Measurements from ENCODE around the gene ADCK2.

DNA sequence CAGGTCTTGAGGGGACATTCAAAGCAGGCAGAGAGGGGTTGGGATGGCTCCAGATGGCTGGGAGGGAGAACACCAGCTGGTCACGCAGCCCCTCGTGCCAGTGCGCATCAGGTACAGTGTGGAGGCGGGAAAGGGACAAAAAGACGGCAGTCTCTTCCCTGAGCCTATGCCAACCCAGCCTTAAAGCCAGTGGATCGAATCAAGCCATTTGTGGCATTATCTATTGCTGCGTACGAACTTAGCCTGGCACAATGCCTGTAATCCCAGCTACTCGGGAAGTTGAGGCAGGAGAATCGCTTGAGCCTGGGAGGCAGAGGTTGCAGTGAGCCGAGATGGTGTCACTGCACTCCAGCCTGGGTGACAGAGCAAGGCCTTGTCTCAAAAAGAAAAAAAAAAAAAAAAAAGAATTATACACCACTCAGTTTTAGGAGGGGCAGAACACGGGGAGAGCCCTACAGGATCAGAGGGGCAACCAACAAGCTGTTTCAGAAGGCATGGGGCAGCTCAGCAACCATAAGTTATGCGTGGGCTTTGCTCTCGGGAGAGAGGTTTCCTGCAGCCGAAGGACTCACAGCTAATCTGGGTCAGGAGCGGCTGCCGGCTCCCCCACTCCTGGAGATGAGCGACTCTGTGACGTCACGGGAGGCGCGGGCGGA lies 23.4 kb downstream of the ADCK2 start:
- TF ChIP-seq, protein P1, sequence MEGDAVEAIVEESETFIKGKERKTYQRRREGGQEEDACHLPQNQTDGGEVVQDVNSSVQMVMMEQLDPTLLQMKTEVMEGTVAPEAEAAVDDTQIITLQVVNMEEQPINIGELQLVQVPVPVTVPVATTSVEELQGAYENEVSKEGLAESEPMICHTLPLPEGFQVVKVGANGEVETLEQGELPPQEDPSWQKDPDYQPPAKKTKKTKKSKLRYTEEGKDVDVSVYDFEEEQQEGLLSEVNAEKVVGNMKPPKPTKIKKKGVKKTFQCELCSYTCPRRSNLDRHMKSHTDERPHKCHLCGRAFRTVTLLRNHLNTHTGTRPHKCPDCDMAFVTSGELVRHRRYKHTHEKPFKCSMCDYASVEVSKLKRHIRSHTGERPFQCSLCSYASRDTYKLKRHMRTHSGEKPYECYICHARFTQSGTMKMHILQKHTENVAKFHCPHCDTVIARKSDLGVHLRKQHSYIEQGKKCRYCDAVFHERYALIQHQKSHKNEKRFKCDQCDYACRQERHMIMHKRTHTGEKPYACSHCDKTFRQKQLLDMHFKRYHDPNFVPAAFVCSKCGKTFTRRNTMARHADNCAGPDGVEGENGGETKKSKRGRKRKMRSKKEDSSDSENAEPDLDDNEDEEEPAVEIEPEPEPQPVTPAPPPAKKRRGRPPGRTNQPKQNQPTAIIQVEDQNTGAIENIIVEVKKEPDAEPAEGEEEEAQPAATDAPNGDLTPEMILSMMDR (IDR thresholded peaks at IDR 0.05; ENCODE audit: extremely low read depth in 1 of 2, insufficient read depth in 1 of 2, low read depth in 1 of 2, low read length in 2 of 2) = no peak
- TF ChIP-seq POLR2A (IDR thresholded peaks at IDR 0.05; ENCODE audit: low read depth, low read length) (no peak), FOS (IDR thresholded peaks at IDR 0.05; ENCODE audit: borderline replicate concordance, insufficient read depth, low read length) (no peak), EZH2 (IDR thresholded peaks at IDR 0.05; ENCODE audit: borderline replicate concordance, low read depth, low read length, severe bottlenecking) (no peak), POLR2AphosphoS5 (IDR thresholded peaks at IDR 0.05; ENCODE audit: insufficient read depth, low read depth, low read length) (no peak), MYC (IDR thresholded peaks at IDR 0.05; ENCODE audit: low read depth, low read length) (no peak), JUN (IDR thresholded peaks at IDR 0.05; ENCODE audit: borderline replicate concordance, insufficient read depth, insufficient read length, low read depth) (no peak)
- TF ChIP-seq, protein P2, sequence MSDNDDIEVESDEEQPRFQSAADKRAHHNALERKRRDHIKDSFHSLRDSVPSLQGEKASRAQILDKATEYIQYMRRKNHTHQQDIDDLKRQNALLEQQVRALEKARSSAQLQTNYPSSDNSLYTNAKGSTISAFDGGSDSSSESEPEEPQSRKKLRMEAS (IDR thresholded peaks at IDR 0.05; ENCODE audit: insufficient read depth, insufficient read length) = no peak
